WI38 (cell line): ENCODE measurements around the gene SLFN14.
A peak's percentile ranks its signal among the peaks of the same experiment; 100 is the strongest.

ENCODE experiments used
- H3K4me3 ChIP-seq: 2 replicates; pipeline ENCODE4 v1.5.1; 2011; ENCODE audit warnings: low read depth, mild to moderate bottlenecking, control low read depth, low read length
- TF ChIP-seq, protein P1 (sequence below): IDR thresholded peaks from 2 replicates; pipeline ENCODE4 v1.5.1; 2012; ENCODE audit warnings: low read depth, mild to moderate bottlenecking, control low read depth, low read length

SLFN14 gene

DNA sequence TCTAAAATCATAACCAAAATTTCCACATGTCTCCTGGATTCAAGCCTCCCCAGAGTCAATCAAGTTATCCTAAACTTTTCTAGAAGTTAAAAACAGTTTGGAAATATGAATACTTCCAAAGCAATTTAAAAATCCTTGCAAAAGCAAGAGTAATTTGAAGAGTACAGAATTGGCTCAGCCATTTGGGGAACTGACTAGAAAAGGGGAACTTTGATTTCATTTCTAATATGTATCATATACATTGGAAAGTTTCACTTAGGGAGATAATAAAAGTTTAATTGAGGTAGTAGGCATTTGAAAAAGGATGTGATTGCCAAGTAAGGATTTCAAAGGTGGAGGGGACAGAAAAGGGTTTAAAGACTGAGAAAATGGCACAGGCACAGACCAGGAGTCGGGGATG is 14.1 kb downstream of the SLFN14 start:
- TF ChIP-seq, protein P1, sequence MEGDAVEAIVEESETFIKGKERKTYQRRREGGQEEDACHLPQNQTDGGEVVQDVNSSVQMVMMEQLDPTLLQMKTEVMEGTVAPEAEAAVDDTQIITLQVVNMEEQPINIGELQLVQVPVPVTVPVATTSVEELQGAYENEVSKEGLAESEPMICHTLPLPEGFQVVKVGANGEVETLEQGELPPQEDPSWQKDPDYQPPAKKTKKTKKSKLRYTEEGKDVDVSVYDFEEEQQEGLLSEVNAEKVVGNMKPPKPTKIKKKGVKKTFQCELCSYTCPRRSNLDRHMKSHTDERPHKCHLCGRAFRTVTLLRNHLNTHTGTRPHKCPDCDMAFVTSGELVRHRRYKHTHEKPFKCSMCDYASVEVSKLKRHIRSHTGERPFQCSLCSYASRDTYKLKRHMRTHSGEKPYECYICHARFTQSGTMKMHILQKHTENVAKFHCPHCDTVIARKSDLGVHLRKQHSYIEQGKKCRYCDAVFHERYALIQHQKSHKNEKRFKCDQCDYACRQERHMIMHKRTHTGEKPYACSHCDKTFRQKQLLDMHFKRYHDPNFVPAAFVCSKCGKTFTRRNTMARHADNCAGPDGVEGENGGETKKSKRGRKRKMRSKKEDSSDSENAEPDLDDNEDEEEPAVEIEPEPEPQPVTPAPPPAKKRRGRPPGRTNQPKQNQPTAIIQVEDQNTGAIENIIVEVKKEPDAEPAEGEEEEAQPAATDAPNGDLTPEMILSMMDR = no peak
- no peak overlapping the region for H3K4me3 ChIP-seq

DNA sequence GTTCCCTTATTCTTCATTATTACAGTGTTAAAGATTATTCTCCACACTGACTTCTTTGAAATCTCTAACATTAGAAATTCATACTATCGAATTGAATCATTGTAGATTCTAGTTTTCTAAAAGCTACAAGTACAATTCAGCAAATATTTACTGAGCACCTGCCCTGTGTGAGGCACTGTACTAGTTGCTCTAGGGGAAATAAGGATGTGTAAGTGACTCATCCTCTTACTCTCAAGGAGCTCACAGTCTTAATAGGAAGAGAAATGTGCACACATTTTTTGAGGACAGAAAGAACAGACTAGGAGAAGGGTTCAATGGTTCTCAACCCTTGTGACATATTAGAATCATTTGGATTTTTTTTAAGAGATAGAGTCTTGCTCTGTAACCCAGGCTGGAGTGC is 15.5 kb downstream of the SLFN14 start:
- TF ChIP-seq, protein P1 = no peak
- H3K4me3 ChIP-seq = no peak overlapping the region

DNA sequence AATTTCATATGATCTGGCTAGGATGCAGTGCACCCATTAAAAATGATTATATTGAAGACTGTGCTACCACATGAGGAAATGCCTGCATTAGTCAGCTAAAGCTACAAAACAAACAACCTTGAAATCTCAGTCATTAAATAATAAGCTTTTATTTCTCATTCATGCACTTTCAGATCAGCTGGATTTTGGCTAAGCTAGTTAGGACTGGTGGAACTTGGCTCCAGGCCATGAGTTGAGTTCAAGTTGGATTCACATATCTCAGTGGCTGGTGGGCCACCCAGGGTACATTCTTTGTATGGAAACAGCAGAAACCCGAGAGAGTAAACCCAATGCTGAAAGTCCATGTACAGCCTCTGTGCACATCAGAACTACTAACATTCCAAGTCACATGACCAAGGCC is 16.8 kb downstream of the SLFN14 start:
- no peak overlapping the region for H3K4me3 ChIP-seq
- TF ChIP-seq, protein P1 = no peak

DNA sequence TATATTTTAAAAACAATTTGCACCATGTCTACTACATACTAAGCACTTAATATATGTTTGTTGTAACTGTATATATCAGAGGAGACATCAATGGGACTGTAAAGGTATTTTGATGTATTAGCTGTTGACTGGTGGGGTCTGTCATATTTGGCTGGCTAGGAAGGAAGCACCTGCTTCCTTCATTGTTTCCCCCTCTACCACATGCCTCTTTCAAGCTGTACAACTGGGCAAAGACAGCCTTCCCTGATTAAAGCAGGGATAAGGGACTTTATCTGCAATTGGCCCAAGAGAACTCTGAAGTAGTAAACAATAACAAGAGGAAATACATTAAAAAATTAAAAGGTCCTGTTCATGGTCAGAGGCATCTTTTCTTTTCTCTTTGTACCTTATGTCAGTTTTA is 17.6 kb downstream of the SLFN14 start:
- no peak overlapping the region for H3K4me3 ChIP-seq
- TF ChIP-seq, protein P1 = no peak

DNA sequence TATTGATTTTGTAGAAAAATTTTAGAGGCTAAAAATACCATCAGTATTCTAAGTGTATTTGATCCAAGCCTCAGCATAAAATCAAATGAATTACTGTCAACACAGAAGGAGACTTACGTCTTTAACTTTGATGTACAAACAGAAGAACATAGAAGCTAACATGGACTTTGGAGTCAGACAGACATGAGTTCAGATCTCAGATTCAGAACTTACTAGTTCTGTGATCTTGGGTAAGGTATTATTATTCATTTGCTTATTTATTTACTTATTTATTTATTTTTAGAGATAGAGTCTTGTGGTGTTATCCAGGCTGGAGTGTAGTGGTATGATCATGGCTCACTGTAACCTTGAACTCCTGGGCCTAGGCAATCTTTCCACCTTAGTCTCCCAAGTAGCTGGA is 19.2 kb downstream of the SLFN14 start:
- TF ChIP-seq, protein P1 = no peak
- peak overlapping the region; percentile 54 for H3K4me3 ChIP-seq

DNA sequence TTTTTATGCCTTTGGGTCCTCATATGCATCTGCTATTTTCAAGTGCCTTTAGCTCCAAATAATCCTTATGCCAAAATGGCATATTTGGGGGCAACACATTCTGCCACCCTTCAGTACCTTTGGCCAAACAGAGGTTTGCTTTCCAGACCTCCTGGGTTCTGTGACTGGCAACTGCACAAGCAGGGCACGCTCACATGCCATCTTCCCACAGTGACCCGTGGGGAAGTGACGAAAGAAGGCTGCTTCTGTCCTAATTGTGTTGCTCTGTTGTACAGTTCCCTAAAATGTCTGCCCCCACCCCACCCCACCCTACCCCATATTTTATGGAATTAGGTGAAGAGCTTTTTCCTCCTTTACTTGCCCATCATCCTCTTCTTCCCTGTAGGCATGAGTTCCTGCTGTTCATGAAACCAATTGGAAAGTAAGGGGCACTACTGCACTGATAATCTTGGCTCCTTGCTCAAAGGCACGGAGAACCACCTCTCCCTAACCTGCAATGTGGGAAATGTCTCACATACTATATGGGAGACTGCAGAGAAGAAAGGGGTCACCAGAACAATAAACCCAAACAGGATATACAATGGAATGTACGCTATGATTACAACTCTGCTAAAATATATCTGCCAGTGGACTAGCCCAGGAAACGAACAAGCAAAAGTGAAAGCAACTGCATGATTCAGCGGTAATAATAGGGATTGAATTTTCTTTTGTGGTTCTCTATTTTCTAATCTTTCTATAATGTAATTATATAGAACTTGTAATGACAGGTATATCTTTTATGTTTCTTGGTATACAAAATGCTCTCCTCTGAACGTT is 19.8 kb downstream of the SLFN14 start:
- H3K4me3 ChIP-seq = peak overlapping the region; percentile 54
- TF ChIP-seq, protein P1 = no peak

DNA sequence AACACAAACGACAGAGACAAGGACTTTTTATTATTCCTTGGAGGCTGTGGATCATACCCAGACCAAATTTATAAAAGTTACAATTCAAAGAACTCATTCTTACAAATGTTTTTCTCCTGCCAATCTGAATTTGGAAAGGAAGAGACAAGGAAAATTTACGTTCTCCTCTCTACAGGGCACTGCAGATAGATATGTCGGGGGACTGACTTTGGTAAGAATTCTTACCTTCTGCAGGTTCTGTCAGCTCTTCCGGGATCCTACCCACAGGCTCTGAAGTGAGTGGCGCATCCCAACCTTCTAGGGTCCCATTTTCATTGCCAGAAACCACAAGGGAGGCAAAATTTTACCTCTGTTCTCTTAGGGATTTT is 21.0 kb downstream of the SLFN14 start:
- TF ChIP-seq, protein P1 = no peak
- H3K4me3 ChIP-seq = no peak overlapping the region
